ENCODE data around the gene SART1.

DNA sequence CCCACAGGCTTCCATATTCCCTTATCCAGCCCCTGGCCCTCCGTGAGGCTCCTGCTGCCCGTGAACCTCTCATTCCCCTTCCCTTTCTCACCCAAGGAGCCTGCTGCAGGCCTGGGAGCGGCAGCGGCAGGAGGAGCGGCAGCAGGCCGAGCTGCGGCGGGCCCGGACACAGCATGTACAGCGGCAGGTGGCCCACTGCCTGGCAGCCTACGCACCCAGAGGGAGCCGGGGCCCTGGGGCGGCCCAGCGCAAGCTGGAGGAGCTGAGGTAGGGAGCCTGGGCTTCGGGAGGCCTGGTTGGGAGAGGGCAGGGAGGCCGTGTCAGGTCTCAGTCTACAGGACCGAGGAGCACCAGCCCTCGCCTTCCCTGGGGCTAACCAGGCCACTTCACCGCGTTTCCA lies 8.1 kb upstream of the SART1 start:
- TF ChIP-seq, protein P1, sequence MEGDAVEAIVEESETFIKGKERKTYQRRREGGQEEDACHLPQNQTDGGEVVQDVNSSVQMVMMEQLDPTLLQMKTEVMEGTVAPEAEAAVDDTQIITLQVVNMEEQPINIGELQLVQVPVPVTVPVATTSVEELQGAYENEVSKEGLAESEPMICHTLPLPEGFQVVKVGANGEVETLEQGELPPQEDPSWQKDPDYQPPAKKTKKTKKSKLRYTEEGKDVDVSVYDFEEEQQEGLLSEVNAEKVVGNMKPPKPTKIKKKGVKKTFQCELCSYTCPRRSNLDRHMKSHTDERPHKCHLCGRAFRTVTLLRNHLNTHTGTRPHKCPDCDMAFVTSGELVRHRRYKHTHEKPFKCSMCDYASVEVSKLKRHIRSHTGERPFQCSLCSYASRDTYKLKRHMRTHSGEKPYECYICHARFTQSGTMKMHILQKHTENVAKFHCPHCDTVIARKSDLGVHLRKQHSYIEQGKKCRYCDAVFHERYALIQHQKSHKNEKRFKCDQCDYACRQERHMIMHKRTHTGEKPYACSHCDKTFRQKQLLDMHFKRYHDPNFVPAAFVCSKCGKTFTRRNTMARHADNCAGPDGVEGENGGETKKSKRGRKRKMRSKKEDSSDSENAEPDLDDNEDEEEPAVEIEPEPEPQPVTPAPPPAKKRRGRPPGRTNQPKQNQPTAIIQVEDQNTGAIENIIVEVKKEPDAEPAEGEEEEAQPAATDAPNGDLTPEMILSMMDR (IDR thresholded peaks at IDR 0.05; ENCODE audit: insufficient read depth, low read length, poor library complexity, severe bottlenecking): no peak
- no peak for TF ChIP-seq EZH2phosphoT487 (conservative IDR thresholded peaks at IDR 0.05; ENCODE audit: low read length)
